ENCODE data around the gene NKX1-1.
"Not testable (repeated sequence)": the region's sequence is repeated elsewhere in the genome, so short reads cannot be mapped to it uniquely, and the experiment has no call there.

NKX1-1 gene

DNA sequence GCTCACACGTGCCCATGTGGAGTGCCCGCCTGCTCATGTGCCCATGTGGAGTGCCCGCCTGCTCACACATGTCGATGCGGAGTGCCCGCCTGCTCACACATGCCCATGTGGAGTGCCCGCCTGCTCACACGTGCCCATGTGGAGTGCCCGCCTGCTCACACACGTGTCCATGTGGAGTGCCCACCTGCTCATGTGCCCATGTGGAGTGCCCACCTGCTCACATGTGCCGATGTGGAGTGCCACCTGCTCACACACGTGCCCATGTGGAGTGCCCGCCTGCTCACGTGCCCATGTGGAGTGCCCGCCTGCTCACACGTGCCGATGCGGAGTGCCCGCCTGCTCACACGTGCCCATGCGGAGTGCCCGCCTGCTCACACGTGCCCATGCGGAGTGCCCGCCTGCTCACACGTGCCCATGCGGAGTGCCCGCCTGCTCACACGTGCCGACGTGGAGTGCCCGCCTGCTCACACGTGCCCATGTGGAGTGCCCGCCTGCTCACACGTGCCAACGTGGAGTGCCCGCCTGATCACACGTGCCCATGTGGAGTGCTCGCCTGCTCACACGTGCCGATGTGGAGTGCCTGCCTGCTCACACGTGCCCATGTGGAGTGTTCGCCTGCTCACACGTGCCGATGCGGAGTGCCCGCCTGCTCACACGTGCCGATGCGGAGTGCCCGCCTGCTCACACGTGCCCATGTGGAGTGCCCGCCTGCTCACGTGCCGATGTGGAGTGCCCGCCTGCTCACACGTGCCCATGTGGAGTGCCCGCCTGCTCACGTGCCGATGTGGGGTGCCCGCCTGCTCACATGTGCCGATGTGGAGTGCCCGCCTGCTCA, 11.5 kb downstream of the NKX1-1 start:
- not testable (repeated sequence) for H3K79me2 ChIP-seq (ENCODE audit: insufficient read depth, low read length); H3K36me3 ChIP-seq (ENCODE audit: low read length); H3K4me3 ChIP-seq (ENCODE audit: insufficient read depth, low read length, poor library complexity, severe bottlenecking); H3K9ac ChIP-seq (ENCODE audit: low read length); H3K9me2 ChIP-seq (replicated peaks; ENCODE audit: insufficient read depth, low read length); H3K27ac ChIP-seq (ENCODE audit: low read depth, low read length); H3F3A ChIP-seq (ENCODE audit: insufficient read depth); H4K20me1 ChIP-seq (ENCODE audit: low read depth, low read length); H3K4me2 ChIP-seq (ENCODE audit: low read depth, low read length, poor library complexity, severe bottlenecking); H2AFZ ChIP-seq (ENCODE audit: low read depth, low read length, severe bottlenecking); H3K27me3 ChIP-seq (ENCODE audit: low read length)
- H3K9me3 ChIP-seq (ENCODE audit: insufficient read depth, low read length), result peaks cover 25% of the 10 kb centered on the region; the same call in 1 of the 2 replicates

DNA sequence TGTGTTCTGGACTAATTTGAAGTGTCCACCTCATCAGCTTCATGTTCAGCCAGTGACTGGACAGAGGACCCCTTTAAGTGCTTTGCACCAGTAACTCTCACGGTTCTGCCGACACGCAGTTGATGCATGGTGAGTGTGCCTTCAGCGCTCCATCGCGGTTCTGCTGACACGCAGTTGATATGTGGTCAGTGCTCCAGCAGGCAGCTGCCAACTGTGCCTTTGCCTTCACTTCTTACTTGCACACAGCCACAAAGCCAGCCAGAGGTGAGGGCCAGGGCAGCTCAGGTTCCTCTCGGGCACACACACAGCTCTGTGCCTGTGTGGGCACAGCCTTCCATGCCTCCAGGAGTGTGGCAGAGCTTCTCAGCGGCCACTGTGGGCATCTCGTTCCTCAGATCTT, 12.4 kb downstream of the NKX1-1 start:
- H4K20me1 ChIP-seq (ENCODE audit: low read depth, low read length), result no peaks in the 10 kb centered on the region

DNA sequence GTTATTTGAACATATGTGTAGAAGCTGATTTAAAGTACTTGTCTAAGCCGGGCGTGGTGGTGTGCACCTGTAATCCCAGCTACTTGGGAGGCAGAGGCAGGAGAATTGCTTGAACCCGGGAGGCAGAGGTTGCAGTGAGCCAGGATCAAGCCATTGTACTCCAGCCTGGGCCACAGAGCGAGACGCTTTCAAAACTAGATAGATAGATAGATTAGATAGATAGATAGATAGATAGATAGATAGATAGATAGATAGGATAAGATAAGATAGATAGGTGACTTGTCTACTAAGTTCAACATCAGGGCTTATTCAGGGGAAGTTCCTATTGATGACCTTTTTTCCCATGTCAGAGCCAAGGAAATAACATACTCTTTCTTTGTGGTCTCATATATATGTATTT, 12.9 kb downstream of the NKX1-1 start:
- H3K79me2 ChIP-seq (ENCODE audit: insufficient read depth, low read length); H4K20me1 ChIP-seq (ENCODE audit: low read depth, low read length); H3K9ac ChIP-seq (ENCODE audit: low read length); H3K4me2 ChIP-seq (ENCODE audit: low read depth, low read length, poor library complexity, severe bottlenecking); H3K27me3 ChIP-seq (ENCODE audit: low read length); H3K27ac ChIP-seq (ENCODE audit: low read depth, low read length); H3K36me3 ChIP-seq (ENCODE audit: low read length); H3F3A ChIP-seq (ENCODE audit: insufficient read depth); H3K9me2 ChIP-seq (replicated peaks; ENCODE audit: insufficient read depth, low read length); H3K4me3 ChIP-seq (ENCODE audit: insufficient read depth, low read length, poor library complexity, severe bottlenecking); H2AFZ ChIP-seq (ENCODE audit: low read depth, low read length, severe bottlenecking): not testable (repeated sequence)
- H3K9me3 ChIP-seq (ENCODE audit: insufficient read depth, low read length), result peaks cover 28% of the 10 kb centered on the region; the same call in 1 of the 2 replicates

More for the DNA sequence above, 12.4 kb downstream of the NKX1-1 start:
- no peak overlapping the region for H3K4me3 ChIP-seq (ENCODE audit: insufficient read depth, low read length, poor library complexity, severe bottlenecking)
- H3K9me3 ChIP-seq (ENCODE audit: insufficient read depth, low read length), result peaks cover 28% of the 10 kb centered on the region; the same call in 1 of the 2 replicates
- H3K36me3 ChIP-seq (ENCODE audit: low read length), result 0 out of 2 replicates have a peak, but pooled peaks cover 3% of the 10 kb centered on the region
- H2AFZ ChIP-seq (ENCODE audit: low read depth, low read length, severe bottlenecking), result no peak overlapping the region
- TF ChIP-seq EZH2phosphoT487 (conservative IDR thresholded peaks at IDR 0.05; ENCODE audit: low read length), result no peak
- H3K4me2 ChIP-seq (ENCODE audit: low read depth, low read length, poor library complexity, severe bottlenecking), result no peak overlapping the region
- H3K27ac ChIP-seq (ENCODE audit: low read depth, low read length), result no peak overlapping the region
- H3K27me3 ChIP-seq (ENCODE audit: low read length), result no peaks in the 10 kb centered on the region
- H3K9ac ChIP-seq (ENCODE audit: low read length), result no peak overlapping the region
- no peaks in the 10 kb centered on the region for H3K9me2 ChIP-seq (replicated peaks; ENCODE audit: insufficient read depth, low read length)
- no peaks in the 10 kb centered on the region for H3K79me2 ChIP-seq (ENCODE audit: insufficient read depth, low read length)
- H3F3A ChIP-seq (ENCODE audit: insufficient read depth), result no peaks in the 10 kb centered on the region

DNA sequence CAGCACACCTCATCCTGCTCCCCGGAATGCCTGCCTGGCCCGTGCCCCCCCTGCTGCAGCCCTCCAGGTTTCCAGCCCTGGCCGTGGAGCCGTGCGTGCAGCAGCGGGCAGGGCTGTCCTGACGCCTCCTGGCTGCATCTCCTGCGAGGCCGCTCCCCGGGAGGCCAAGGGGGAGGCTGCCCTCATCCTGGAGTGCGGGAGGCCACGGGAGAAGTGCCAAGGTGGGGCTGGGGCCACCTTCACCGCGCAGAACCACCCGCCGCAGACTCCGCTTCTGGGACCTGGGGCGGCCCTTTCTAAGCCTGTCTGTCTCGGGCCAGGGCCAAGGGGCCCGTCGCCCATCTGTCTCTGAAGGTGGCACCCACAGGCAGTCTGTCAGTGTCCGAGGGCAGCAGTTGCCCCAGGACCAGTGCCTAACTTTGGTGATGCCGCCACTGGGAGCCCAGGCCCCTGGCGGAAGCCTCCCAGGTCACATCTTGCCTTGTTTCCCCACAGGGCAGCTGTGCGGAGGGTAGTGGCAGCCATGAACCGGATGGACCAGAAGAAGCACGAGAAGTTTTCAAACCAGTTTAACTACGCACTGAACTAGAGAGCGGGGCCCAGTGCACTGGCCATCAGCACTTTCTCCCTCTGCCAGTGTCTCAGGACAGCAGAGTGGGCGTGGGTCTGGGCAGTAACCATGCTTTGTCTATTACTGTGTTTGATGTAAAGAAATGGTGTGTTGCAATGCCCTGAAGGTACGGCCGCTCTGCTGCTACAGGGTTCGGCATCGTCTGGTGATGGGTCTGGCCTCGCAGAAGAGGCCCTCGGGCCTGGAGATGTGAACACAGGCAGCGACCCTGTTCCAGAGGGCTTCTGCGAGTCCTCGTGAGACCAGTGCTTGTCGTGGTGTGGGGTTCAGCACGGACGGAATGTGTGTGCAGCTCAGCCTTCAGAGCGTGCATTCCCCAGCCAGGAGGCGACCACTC, 20.6 kb downstream of the NKX1-1 start:
- Histone ChIP-seq H3K36me3 (ENCODE audit: low read length) (no peaks in the 10 kb centered on the region; the same call in 1 of the 2 replicates), H2AFZ (ENCODE audit: low read depth, low read length, severe bottlenecking) (no peak overlapping the region), H3K27me3 (ENCODE audit: low read length) (no peaks in the 10 kb centered on the region), H3F3A (ENCODE audit: insufficient read depth) (no peaks in the 10 kb centered on the region), H3K27ac (ENCODE audit: low read depth, low read length) (no peak overlapping the region), H3K4me3 (ENCODE audit: insufficient read depth, low read length, poor library complexity, severe bottlenecking) (no peak overlapping the region), H3K4me2 (ENCODE audit: low read depth, low read length, poor library complexity, severe bottlenecking) (no peak overlapping the region), H3K9me3 (ENCODE audit: insufficient read depth, low read length) (peaks cover 15% of the 10 kb centered on the region; the same call in 1 of the 2 replicates), H3K79me2 (ENCODE audit: insufficient read depth, low read length) (no peaks in the 10 kb centered on the region), H3K9me2 (replicated peaks; ENCODE audit: insufficient read depth, low read length) (no peaks in the 10 kb centered on the region), H3K9ac (ENCODE audit: low read length) (no peak overlapping the region), H4K20me1 (ENCODE audit: low read depth, low read length) (no peaks in the 10 kb centered on the region)
- TF ChIP-seq EZH2phosphoT487 (conservative IDR thresholded peaks at IDR 0.05; ENCODE audit: low read length), result no peak
- TF ChIP-seq, protein P1, sequence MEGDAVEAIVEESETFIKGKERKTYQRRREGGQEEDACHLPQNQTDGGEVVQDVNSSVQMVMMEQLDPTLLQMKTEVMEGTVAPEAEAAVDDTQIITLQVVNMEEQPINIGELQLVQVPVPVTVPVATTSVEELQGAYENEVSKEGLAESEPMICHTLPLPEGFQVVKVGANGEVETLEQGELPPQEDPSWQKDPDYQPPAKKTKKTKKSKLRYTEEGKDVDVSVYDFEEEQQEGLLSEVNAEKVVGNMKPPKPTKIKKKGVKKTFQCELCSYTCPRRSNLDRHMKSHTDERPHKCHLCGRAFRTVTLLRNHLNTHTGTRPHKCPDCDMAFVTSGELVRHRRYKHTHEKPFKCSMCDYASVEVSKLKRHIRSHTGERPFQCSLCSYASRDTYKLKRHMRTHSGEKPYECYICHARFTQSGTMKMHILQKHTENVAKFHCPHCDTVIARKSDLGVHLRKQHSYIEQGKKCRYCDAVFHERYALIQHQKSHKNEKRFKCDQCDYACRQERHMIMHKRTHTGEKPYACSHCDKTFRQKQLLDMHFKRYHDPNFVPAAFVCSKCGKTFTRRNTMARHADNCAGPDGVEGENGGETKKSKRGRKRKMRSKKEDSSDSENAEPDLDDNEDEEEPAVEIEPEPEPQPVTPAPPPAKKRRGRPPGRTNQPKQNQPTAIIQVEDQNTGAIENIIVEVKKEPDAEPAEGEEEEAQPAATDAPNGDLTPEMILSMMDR (IDR thresholded peaks at IDR 0.05; ENCODE audit: insufficient read depth, low read length, poor library complexity, severe bottlenecking), result no peak
